Subcutaneous abdominal adipose tissue (tissue), 5 donors: Measurements from ENCODE around the gene SUPT20HL1.

Experiments used
- H3K27ac ChIP-seq: one replicate; pipeline ENCODE4 v1.7.0; 2013; ENCODE audit warnings: low read depth, mild to moderate bottlenecking, inconsistent platforms, low read length, moderate library complexity
- H3K27me3 ChIP-seq, 5 donors: one replicate each; pipeline ENCODE4 v1.7.0; 2013; ENCODE audit warnings: low read length in 5 of 5, inconsistent platforms in 1 of 5; ENCODE audit not compliant: control insufficient read depth in 5 of 5, insufficient read depth in 4 of 5
- H3K36me3 ChIP-seq, 5 donors: one replicate each; pipeline ENCODE4 v1.7.0; 2013; ENCODE audit warnings: low read length in 5 of 5; ENCODE audit not compliant: control insufficient read depth in 5 of 5, insufficient read depth in 5 of 5
- H3K4me1 ChIP-seq, 5 donors: one replicate each; pipeline ENCODE4 v1.7.0; 2013; ENCODE audit warnings: low read length in 5 of 5, mild to moderate bottlenecking in 3 of 5, moderate library complexity in 1 of 5; ENCODE audit not compliant: control insufficient read depth in 5 of 5, insufficient read depth in 5 of 5
- H3K4me3 ChIP-seq, 5 donors: one replicate each; pipeline ENCODE4 v1.7.0; 2013; ENCODE audit warnings: low read length in 5 of 5, low read depth in 1 of 5
- H3K9ac ChIP-seq, 5 donors: one replicate each; pipeline ENCODE4 v1.7.0; 2013; ENCODE audit warnings: low read length in 5 of 5, mild to moderate bottlenecking in 4 of 5, moderate library complexity in 3 of 5
- H3K9me3 ChIP-seq, 5 donors: one replicate each; pipeline ENCODE4 v1.7.0; 2013; ENCODE audit warnings: low read length in 5 of 5; ENCODE audit not compliant: control insufficient read depth in 5 of 5
- donor health status: healthy.
- donor health status: healthy.
- donor health status: healthy.
- donor health status: healthy.
- donor health status: healthy.

Gene SUPT20HL1

GRCh38 chrX:24395775-24396174 lies 35.3 kb downstream of the SUPT20HL1 start:
- Histone ChIP-seq H3K9me3 (no peaks in the 10 kb centered on the region), H3K27me3 (peaks cover 7 to 32% (median 25%) of the 10 kb centered on the region in 5 donors), H3K4me3 (no peak overlapping the region), H3K9ac (peak overlapping the region in 1 of 5 donors; percentile 99), H3K4me1 (peaks cover 0 to 5% (median 0%) of the 10 kb centered on the region in 5 donors), H3K36me3 (no peaks in the 10 kb centered on the region), H3K27ac (no peak overlapping the region)

- Histone ChIP-seq H3K9ac (no peak overlapping the region), H3K4me1 (peaks cover 0 to 5% (median 0%) of the 10 kb centered on the region in 5 donors), H3K4me3 (no peak overlapping the region), H3K27me3 (peaks cover 5 to 29% (median 22%) of the 10 kb centered on the region in 5 donors), H3K36me3 (no peaks in the 10 kb centered on the region), H3K9me3 (no peaks in the 10 kb centered on the region), H3K27ac (no peak overlapping the region)
Measured at GRCh38 chrX:24396236-24396930, 35.9 kb downstream of the SUPT20HL1 start.

- Histone ChIP-seq H3K27me3 (peaks cover 0 to 27% (median 18%) of the 10 kb centered on the region in 5 donors), H3K27ac (no peak overlapping the region)
Measured at GRCh38 chrX:24396931-24397279, 36.5 kb downstream of the SUPT20HL1 start.

GRCh38 chrX:24398766-24399165 lies 38.3 kb downstream of the SUPT20HL1 start:
- peaks cover 0 to 5% (median 0%) of the 10 kb centered on the region in 5 donors for H3K4me1 ChIP-seq
- H3K9me3 ChIP-seq, result no peaks in the 10 kb centered on the region

More at GRCh38 chrX:24396931-24397279, 36.5 kb downstream of the SUPT20HL1 start:
- no peak overlapping the region for H3K9ac ChIP-seq
- no peaks in the 10 kb centered on the region for H3K36me3 ChIP-seq
- no peak overlapping the region for H3K4me3 ChIP-seq
- peaks cover 0 to 5% (median 0%) of the 10 kb centered on the region in 5 donors for H3K4me1 ChIP-seq
- H3K9me3 ChIP-seq, result no peaks in the 10 kb centered on the region

GRCh38 chrX:24399550-24399949 lies 39.1 kb downstream of the SUPT20HL1 start:
- Histone ChIP-seq H3K4me3 (no peak overlapping the region), H3K4me1 (peaks cover 0 to 5% (median 0%) of the 10 kb centered on the region in 5 donors), H3K27ac (no peak overlapping the region), H3K9ac (no peak overlapping the region), H3K9me3 (no peaks in the 10 kb centered on the region), H3K27me3 (peaks cover 0 to 19% (median 5%) of the 10 kb centered on the region in 5 donors), H3K36me3 (no peaks in the 10 kb centered on the region)

More at GRCh38 chrX:24398766-24399165, 38.3 kb downstream of the SUPT20HL1 start:
- Histone ChIP-seq H3K36me3 (no peaks in the 10 kb centered on the region), H3K9ac (no peak overlapping the region), H3K4me3 (no peak overlapping the region), H3K27me3 (peaks cover 0 to 19% (median 10%) of the 10 kb centered on the region in 5 donors), H3K27ac (no peak overlapping the region)

GRCh38 chrX:24405959-24406358 lies 45.5 kb downstream of the SUPT20HL1 start:
- Histone ChIP-seq H3K27ac (no peak overlapping the region), H3K9ac (no peak overlapping the region), H3K4me3 (no peak overlapping the region), H3K27me3 (peaks cover 0 to 8% (median 3%) of the 10 kb centered on the region in 5 donors), H3K36me3 (no peaks in the 10 kb centered on the region), H3K9me3 (no peaks in the 10 kb centered on the region), H3K4me1 (no peaks in the 10 kb centered on the region)
